ENCODE measurements around the gene CCDC191.

The CCDC191 gene

GRCh38 chr3:113954091-113954685 lies 102.1 kb downstream of the CCDC191 start:
- FAIRE-seq = no peak

GRCh38 chr3:113953677-113954076 lies 102.6 kb downstream of the CCDC191 start:
- FAIRE-seq = no peak

DNA sequence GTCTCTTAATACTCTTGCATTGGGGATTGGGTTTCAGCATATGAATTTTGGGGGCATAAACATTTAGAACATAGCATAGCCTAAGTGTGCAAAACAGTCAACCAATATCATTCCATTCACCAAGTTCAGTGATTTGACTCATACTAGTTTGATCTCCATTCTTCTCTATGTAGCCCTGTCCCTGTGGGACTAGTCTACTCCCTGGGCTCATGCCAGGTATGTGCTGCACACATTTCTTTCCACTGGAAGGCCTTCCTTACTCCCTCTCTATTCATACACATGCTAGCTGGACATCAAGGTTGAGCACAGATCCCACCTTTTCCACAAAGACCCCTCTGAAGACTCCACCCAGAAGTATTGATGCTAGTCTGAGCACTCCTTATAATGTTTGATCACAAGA lies 103.4 kb downstream of the CCDC191 start:
- no peak for FAIRE-seq

DNA sequence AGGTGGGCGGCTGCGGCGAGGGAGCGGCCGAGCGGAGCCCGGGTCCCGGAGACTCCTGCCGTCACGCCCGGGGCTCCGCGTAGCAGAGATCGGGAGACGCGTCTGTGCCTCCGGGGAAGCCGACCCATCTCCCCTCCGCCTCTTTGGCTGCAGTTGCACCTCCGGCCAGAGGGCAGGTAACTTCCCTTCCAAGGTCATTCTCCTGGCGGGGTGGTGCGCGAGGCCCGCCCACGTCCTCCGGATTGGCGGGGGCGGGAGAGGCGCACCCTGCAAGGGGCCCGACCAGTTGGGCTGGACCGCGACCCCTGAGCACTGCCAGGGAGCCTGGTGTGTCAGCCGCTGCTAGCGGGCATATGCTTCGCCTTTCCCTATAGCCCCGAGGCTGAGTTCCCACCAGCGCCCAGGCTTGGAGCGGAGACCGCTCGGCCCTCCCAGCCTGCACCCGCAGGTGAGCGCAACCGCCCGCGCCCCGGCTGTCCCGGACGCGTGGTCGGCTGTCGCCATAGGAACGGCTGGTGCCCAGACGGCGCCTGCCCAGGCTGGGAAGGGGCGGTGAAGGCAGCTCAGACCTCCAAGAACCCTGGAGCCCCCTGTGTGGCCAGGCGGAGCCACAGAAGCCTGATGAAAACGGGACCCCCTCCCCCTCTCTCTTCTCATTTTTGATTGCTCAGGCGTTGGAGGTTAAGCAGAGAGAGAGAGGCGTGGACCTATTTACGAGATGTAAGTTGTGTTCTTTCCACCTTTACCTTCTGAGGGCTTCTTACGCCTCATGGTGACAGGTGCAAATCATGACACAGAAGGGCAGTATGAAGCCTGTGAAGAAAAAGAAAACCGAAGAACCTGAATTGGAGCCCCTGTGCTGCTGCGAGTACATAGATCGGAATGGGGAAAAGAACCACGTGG lies 108.1 kb downstream of the CCDC191 start:
- no peak for FAIRE-seq

DNA sequence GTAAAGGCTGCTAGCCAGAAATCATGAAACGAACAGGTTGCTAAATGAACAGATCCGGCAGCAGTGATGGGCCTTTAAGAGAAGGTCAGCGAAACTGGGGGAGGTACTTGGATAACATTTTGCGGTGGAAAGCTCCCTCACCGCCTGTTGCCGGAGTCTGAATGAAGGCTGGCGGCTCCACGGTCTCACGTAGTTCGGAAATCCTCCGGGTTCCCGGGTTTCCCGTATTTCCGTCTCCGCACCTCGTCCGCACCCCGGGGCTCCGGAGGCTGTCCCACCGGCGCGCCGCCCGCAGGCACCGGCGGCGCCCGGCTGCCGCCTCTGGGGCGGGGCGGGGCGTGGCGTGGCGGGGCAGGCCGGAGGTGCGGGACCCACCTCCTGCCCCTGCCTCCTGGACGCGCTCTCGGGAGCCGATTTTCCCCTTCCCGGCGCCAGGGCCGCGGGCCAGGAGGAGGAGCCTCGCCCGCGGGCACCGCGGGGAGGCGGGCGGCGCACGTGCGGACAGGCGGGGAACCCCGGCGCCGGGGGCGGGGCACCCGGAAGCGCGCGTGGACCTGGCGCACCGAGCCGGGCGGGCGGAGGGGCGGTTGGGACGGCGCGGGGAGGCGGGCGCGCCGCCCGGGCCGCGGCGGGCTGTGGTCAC lies 108.8 kb downstream of the CCDC191 start, which contains the start of gene ZDHHC23:
TSS of gene ZDHHC23 (plus strand) at position 642 of the 643 bp plus-strand sequence. CDS start 790 bp downstream, outside the sequence.
- FAIRE-seq = no peak

DNA sequence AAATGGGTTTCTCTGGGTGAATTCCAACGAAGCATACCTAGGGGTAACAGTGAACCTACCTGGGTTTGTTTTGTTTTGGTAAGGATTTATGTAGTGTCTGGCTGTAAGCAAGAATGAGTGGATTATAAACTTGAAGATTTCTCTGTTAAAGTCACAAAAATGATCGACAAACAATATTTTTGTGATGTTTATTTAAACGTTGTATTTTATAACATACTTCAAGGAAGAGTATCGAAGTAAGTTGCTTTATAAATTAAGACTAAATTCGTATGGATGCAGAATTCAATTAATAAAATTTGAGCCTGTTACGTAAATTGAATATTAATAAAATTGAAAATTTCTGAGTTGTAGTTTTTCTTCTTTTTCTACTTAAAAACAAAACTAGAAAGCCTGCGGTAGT lies 109.5 kb downstream of the CCDC191 start:
- FAIRE-seq = no peak

DNA sequence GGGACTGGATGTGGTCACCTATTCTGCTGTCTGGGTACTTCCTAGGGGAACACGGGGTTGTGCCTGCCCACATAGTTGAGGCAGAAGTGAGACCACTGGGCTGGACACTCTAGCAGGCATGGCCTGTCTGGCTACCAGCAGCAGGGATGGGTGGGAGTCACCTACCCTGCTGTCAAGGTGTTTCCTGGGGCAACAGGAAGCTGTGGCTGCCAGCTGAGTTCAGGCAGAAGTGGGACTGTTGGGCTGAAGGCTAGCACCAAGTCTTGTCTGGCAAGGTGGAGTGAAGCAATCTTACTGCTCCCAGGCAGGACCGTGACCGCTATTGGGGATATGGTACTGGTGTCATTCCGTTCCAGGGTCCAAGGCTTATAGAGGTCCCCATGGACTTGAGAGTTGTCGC lies 128.8 kb downstream of the CCDC191 start:
- FAIRE-seq = no peak

DNA sequence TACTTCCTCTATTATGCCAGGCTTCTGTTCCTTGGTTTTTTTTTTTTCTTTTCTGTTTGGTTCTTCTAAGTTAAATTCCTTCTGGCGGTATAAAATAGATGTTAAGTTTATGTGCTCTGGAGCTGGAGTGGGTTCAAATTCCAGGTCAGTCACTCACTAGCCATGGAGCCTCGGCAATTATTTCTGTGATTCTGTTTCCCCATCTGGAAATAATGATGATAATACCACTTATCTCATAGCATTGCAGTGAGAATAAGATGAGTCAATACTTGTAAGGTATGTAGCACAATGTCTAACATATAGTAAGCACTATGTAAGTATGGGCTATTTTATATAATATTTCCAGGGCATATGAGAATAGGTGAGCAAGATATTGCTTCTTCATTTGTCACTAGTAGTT lies 141.7 kb downstream of the CCDC191 start:
- FAIRE-seq = no peak
